Dedifferentiated amniotic fluid mesenchymal stem cell (primary cell): Measurements from ENCODE around the gene HAGHL.
A peak's percentile ranks its signal among the peaks of the same experiment; 100 is the strongest.
"Not testable (repeated sequence)": the region's sequence is repeated elsewhere in the genome, so short reads cannot be mapped to it uniquely, and the experiment has no call there.

ENCODE experiments used
- DNase-seq: peaks from one replicate; pipeline ENCODE4 v3.0.0-alpha.2; 2016; ENCODE audit errors: extremely low spot score

The HAGHL gene

DNA sequence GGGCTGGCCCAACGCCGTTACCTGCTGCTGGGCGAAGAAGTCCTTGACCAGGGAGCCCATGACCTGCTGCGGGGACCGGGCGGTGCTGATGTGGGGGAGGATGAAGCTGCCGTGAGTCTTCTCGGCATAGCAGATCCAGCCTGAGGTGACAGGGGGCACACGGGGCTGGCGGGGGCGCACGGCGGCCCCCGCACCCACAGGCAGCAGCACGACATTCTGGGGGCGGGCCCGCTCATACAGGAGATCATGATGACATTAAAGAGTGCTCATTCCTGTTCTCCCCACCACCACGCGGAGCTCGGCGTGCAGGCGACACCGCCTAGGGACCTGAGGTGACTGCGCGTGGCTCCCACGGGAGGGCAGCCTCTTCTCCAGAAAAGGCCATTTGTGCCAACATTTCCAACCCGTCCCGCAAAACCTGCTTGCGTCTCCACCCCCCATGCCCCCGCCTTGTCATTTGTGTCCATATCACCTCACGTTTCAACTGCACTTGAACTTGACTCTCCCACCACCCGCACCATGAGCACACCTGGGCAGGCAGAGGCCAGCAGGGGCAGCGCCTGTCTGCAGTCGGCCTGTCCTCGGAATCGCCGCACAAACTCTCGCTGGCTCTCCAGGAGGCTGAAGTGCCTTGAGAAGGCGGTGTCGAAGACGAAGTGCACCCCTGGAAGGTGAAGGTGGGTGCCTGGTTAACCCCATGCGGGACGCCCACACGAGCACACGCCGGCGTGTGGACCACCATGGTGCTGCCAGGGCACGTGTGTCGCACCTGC, 7.5 kb downstream of the HAGHL start:
- DNase-seq = no peak

DNA sequence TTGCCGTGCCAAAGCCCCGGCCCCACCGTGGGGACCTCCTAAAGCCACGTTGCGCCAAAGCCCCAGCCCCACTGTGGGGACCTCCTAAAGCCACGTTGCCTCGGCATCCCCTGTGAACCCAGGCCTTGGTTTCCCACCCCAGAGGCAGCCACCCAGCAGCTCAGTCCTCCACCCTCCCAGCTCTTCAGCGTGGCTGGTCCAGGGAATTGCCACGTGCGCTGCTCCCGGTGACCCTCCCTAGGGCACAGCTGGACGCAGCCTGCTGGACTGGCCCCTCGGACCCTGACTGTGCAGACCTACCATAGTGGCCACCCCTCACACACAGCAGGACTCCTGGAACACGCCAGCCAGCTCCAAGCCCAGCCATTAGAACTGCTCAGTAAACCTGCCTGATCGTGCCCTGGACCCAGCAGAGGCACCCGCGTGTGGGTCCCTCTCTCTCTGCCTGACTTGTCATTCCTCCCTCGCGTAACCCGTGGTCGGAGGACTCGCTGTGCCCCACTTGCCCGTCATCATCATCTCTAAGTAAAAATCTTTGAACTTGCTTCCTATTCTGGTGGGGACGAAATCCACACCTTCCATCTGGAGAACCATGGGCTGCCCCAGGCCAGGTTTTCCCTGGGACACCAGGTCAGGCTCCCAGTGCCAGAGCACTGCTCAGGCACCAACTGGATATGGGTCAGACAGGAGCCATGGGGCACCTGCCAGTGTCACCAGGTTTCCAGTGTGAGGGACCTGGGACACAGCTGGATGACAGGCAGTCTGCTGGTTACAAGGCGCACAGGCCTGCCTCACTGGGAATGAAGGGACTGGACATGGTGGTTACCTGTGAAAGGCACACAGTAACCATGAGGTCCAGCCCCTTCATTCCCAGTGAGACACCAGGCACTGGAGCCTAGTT, 8.3 kb downstream of the HAGHL start:
- DNase-seq = no peak

DNA sequence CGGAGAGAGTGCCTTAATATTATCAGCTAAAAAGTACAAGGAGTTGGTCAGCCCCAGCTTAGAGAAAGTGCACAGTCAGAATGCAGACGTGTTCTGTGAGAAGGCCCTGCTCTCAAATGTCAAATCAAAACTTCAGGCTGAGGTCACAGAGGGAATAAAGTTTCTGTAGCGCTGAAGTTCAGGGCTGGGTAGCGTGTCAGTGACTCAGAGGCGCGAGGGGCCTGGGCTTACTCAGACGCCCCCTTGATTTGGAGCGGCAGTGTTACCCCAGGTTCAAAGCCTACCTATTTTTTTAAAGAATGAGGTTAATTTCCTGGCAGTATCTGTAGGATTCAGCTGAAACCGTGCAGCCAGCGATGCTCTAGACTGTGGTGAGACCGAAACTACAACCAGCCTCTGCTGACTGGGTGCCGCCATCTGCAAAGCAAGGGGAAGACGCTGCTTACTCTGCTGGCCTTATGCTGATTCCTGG, 9.1 kb downstream of the HAGHL start:
- no peak for DNase-seq

DNA sequence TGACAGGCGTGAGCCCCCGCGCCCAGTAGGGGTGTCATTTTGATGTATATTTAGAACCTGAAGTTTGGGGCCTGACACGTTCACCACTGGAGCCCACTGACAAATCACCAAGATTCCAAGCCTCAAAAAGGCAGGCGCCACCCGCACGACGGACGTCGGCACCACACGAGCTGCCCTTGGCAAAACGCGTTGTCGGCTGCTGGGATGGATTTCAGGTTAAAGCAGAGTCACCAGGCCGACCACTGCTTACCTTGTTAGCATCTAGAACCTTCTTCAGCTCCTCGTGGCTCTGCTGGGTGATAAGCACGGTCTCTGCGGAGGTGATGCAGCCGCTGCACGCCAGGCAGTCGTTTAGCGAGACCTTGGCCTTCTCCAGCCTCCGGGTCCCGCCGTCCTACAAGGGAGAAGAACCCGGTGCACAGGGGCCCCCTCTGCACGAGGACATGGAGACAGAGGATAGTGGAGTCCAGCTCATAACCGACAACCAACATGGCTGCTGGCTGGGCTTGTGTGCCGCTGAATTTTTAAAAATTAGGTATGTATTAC, 10.1 kb downstream of the HAGHL start:
- DNase-seq = no peak

DNA sequence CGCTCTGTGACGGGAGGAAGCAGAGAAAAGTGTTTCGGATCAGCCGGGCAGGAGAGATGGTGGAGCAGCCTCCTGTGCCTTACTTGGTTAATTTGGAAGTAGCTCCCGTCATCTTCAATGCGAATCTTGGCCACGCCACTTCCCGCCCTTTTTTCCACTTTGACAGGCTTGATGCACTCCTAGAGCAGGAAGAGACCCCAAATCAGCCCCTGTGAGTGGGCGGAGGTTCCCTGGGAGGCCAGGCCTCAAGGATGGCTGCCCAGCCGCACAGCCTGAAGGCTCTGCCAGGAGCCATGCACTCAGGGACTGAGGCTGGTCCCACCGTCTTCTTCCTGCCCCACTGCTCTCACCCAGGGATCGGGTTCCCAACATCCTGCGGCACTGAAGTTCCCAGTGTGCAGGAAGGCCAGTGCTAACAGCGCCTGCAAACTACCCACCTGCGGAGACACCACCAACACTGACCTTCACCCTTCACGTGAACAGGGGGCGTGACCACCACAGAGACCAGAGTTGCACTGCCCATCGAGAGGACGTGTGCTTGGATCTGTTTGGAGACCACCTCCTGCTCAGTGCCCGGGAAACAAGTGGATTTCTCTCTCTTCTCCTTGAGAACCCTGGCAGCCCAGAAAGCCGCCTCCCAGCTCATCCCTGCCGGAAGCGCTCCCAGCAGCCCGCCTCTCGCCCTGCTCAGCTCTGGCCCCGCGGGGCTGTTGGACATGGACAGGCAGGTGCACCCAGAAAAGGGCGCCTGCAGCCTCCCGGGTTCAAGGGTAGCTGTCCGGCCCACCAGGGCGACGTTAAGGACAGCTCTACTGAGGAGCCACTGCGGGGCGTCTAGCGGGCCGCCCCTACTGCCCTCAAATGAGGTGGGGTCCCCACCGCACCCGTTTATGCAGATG, 12.9 kb downstream of the HAGHL start:
- no peak for DNase-seq

DNA sequence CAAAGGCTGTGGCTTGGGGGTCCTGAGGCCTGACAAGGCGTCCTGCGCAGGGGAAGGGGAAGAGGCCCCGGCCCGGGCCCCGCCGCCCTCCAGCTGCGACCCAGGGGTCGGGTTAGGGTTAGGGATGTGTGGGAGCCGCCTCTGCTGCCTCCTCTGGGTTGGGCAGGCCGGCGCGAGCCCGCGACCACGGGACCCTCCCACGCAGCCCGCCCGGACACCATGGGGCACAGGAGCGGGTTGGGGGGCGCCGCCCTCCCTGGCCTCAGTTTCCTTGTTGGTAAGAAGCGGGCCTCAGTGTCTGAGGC, 13.5 kb downstream of the HAGHL start:
- no peak for DNase-seq

DNA sequence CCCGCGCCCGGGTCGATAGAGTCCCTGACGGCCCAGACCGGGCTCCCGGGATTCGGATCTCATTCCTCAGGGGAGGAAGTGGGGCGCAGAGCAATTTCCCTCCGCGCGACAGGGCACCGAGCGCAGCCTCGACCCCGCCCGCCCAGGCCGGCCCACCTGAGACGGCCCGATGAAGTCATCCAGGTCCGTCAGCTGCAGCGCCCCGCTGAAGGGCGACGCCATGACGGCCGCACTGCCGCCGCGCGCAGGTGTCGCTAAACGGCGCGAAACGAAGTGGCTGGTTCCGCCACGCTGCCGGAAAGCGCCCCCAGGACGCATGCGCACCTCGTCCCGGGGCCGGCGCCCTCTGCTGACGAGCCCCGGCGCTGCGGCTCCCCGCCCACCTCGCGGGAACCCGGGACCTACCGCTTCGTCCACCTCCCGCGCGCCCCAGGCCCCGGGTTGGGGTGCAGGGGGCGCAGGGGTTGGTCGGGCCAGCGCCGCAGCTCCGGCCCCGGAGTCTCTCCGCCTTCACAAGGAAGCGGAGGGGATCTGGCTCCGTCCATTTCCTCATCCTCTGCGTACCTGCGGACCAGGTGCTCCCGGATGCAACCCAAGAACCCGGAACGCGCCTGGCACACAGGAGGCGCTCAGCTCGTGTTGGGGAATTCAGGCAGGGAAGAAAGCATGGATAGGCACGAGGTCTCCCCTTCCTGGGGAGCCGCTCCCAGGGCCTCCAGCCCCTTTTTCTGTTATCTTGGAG, 14.0 kb downstream of the HAGHL start, which contains the start of gene CIAO3:
Gene CIAO3 (minus strand): TSS at position 234 of the 742 bp plus-strand sequence. CDS start 12 bp downstream, at position 222.
- peak; percentile 77 for DNase-seq

DNA sequence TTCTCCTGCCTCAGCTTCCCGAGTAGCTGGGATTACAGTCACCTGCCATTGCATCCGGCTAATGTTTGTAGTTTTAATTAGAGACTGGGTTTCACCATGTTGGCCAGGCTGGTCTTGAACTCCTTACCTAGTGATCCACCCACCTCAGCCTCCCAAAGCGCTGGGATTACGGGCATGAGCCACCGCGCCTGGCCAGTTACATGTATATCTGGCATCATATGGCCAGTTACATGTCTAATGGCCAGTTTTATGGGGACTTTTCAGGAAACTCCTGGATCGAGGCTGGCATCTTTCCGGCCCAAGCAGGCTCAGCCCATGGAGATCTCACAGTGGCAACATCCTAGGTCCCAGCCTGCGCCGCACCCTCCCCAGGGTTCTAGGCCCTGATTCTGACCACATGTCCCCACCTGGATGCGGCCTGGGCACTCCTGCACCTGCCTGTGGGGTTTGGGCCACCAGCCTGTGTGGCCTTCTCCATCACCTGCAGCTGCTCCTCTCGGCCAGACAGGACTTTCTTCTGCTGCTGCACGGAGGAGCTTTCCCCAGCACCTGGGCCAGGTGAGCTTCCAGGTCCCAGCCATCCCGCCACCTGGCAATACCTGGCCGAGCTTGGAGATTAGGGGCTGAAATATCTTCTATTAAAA, 15.2 kb downstream of the HAGHL start:
- no peak for DNase-seq

DNA sequence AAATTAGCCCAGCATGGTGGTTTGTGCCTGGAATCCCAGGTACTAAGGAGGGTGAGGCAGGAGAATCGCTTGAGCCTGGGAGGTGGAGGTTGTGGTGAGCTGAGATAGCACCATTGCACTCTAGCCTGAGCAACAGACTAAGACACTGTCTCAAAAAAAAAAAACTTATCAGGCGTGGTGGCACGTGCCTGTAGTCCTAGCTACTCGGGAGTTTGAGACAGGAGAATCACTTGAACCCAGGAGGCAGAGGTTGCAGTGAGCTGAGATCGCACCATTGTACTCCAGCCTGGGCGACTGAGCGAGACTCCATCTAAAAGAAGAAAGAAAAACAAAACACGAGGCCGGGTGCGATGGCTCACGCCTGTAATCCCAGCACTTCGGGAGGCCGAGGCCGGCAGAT, 16.0 kb downstream of the HAGHL start:
- DNase-seq = not testable (repeated sequence)

DNA sequence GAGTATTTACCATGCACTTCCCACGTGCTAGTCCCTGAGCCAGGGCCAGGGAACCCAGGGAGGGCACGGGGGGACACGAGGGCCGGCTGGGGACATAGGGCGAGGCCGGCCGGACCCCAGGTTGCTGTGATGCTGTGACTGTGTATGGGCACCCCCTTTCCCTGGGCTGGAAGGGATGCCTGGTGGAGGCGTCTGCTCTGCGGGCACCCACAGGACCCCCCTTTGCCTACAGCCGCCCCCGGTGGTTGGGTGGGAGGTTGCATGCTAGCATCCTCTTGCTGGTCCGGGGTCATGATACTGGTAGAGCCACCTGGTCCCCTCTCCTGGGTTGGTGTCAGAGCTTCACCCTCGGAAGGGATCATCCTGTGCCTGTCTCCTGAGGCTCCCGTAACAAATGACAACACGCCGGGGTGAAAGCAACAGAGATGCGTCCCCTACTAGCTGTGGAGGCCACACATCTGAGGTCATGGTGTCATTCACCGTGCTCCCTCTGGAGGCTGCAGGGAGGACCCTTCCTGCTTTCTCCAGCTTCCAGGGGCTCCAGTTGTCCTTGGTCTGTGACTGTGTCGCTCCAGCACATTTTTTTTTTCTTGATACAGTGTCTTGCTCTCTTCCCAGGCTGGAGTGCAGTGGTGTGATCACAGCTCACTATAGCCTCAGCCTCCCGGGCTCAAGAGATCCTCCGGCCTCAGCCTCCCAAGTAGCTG, 17.0 kb downstream of the HAGHL start:
- no peak for DNase-seq

DNA sequence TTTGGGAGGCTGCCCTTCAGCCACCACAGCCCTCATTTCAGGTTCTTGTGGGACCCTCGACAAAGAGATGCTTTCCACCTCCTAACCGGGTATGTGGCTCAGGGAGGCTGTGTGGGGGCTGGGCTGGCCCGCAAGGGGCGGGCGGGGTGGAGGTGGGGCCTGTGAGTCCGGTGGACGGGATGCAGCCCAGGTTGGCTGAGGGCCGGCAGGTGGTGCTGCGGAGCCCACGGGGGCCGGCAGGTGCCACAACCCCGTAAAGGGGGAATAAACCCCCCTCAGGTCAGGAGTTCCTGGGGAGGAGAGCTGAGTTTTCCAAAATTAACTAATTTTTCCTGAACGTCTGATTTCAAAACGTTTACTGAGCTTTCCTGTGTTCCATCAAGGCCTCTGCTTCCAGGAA, 18.8 kb downstream of the HAGHL start:
- DNase-seq = no peak

DNA sequence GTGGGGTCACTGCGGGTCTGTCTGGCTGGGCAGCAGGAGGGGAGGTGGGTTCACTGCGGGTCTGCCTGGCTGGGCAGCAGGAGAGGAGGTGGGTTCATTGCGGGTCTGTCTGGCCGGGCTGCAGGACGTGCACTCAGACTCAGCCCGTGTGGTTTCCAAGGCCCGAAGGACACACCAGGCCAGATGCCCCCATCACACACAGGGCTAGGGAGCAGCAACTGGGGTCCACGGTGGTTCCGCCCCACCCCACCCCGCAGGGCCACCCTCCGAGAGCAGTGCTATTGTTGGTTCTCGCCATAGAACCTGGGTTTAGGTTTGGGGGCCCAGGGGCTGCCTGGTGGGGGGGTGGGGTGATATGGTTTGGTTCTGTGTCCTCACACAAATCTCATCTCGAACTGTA, 19.7 kb downstream of the HAGHL start:
- DNase-seq = no peak

DNA sequence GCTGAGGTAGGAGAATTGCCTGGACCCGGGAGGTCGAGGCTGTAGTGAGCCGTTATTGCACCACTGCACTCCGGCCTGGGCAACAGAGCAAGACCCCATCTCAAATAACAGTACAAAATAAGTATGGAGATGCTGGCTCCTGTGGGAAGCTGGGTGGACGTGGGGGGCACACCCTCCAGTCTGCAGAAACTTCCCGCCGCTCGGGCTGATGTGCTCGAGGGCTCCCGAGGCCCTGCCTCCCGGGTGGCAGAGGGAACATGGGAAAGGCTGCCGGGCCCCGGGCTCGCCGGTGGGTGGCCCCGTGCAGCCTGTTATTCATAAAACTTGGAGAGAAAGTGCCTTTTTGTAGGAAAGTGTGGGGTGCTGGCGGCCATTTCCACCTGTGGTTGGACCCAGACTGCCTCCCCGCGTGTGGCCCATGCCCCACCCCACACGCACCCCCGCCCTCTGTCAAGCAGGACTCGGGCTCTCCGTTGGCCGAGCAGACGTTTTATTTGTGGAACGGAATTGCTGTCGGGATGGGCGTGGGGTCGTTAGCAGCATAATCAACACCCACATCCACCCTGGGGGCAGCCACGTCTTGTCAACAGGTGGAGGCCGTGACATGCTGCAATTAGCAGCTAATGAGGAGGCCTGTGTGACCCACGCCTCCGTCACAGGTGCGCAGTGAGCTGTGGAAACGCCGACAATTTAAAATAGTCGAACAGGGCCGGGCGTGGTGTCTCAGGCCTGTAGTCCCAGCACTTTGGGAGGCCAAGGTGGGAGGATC, 21.3 kb downstream of the HAGHL start:
- no peak for DNase-seq

DNA sequence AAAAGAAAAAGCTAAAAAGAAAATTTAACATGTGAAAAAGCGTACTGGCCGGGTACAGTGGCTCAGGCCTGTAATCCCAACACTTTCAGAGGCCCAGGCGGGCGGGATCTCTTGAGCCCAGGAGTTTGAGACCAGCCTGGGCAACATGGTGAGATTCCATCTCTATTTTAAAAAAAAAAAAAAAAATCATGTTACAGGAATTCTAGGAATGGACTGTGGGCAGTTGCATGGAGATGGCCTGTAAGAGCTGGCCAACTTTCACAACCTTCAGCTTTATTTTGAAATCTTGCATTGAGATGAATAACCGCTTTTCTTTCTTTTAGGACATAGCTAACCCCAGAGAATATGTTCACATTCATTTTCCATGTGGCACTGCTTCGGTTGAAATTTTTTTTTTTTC, 22.1 kb downstream of the HAGHL start:
- DNase-seq = peak; percentile 91

DNA sequence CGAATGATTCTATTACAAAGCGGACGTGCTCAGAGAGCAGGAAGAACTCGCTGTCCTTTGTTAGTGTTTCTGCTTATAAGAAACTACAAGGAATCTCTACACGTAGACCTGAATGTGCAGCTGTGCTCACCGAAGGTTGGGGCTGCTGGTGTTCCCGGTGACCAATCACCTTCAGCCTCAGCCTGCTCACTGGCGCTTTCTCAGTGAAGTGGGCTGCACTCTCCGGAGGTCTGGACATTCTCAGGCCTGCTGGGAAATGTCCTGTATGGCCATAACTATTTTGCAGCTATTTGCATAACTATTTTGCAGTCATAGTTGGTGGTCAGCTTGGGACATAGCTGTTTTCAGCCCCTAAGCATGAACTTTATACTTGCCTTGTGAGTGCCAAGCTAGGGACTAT, 23.6 kb downstream of the HAGHL start:
- DNase-seq = no peak

DNA sequence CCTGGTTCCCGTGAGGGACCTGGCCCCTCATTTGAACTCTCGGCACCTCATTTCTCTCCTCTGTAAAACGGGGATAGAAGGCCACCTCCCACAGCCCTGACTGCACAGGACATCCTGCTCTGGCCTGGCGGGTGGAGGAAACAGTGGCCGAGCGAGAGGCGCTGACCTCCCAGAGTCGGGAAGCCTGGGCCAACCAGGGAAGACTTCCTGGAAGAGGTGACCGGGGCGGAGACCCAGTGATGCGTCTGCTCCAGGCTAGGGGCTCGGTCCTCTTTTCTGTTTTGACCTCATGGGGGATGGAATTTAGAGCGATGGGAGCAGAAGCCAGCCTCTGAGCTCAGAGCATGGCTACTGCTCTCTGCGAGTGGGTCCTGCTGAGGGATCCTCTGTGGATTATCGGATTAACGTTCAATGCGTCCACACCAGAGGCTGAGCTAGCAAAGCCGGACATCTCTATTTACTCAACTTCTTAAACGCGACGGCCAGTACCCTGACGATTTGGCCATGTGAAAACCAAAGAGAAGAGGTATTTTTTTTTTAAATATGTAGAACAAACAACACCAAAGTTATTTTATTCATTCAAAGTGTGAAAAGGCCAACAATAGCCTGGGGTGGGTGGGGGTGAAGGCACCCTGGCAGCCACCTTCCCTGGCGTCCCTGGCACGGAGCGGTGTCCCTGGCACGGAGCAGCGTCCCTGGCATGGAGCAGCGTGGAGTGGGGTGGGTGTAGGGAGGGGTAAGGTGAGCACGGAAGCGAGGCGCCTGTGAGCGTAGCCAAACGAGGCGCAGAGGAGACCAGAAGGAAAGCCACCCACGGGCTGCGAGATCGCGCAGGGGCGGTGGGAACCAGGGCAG, 24.5 kb downstream of the HAGHL start:
- no peak for DNase-seq

DNA sequence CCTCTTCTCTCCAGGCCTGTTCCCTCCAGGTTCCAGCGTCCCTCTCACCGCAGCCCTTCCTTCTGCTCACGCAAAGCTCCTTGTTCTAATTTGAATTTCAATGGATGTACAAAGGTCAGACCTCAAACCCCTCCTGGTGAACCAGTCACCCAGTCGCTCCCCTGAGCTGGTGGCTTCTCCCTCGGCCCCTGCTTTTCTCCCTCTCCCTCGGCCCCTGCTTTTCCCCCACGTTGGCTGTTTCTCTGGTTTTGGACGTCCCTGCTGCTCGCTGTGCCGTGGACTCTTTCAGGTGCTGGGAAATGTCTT, 25.1 kb downstream of the HAGHL start:
- DNase-seq = no peak

DNA sequence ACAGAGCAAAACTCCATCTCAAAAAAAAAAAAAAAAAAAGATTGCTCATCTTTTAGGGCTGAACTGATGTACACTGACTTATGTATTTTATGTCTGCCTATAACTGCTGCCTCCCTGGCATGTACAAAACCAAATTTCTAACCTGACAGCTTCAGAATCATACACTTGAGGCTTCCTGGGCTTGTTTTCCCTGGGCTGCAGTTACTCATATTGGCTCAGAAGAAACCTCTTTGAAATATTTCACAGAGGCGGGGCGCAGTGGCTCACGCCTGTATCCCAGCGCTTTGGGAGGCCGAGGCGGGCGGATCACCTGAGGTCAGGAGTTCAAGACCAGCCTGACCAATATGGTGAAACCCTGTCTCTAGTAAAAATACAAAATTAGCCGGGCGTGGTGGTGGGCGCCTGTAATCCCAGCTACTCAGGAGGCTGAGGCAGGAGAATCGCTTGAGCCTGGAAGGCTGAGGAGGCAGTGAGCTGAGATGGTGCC, 27.3 kb downstream of the HAGHL start:
- DNase-seq = not testable (repeated sequence)
